Adrenal gland (tissue), 5 donors: ENCODE results near the gene FLVCR1.

Experiments
- POLR2A ChIP-seq, 2 donors: fragments of 450-650 bp; IDR thresholded peaks; one replicate each; pipeline ENCODE4 v1.6.1; 2017; ENCODE audit warnings: antibody characterized with exemption in 2 of 2, mild to moderate bottlenecking in 2 of 2, moderate library complexity in 1 of 2
- TF ChIP-seq, protein P1 (sequence below), 6 experiments: fragments of 450-650 bp in 4 of 6; fragments of 200-600 bp in 2 of 6; sonication (generic) in 1 of 6; IDR thresholded peaks; 1 replicate in 5 of 6; 2 replicates in 1 of 6; pipeline versions ENCODE4 v1.5.1 to v1.8.0; 2016 to 2021; ENCODE audit warnings: antibody characterized with exemption in 6 of 6, mild to moderate bottlenecking in 2 of 6, moderate library complexity in 1 of 6
- donor health status: DM: no; HTN: no; CAD: no.

DNA sequence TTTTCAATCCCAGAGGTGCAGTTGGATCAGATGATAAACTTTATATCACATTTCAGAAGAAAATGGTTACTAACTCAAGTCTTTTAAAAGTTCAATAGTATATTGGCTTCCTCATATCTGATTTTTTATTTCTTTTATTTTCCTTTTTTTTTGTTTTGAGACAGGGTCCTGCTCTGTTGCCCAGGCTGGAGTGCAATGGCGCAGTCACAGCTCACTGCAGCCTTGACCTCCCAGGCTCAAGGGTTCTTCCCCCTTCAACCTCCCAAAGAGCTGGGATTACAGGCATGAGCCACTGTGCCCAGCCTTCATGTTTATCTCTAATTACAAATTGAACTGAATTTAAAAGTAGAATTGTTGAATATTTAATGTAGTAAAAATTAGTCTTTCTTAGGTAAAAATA, 13.9 kb downstream of the FLVCR1 start:
- TF ChIP-seq, protein P1, sequence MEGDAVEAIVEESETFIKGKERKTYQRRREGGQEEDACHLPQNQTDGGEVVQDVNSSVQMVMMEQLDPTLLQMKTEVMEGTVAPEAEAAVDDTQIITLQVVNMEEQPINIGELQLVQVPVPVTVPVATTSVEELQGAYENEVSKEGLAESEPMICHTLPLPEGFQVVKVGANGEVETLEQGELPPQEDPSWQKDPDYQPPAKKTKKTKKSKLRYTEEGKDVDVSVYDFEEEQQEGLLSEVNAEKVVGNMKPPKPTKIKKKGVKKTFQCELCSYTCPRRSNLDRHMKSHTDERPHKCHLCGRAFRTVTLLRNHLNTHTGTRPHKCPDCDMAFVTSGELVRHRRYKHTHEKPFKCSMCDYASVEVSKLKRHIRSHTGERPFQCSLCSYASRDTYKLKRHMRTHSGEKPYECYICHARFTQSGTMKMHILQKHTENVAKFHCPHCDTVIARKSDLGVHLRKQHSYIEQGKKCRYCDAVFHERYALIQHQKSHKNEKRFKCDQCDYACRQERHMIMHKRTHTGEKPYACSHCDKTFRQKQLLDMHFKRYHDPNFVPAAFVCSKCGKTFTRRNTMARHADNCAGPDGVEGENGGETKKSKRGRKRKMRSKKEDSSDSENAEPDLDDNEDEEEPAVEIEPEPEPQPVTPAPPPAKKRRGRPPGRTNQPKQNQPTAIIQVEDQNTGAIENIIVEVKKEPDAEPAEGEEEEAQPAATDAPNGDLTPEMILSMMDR (IDR thresholded peaks at IDR 0.05), result no peak
- no peak for TF ChIP-seq POLR2A (IDR thresholded peaks at IDR 0.05)
